ENCODE measurements around the gene CATSPERD. TPM values are rescaled to one million over a fixed set of nuclear protein-coding genes. Genes with fewer than 3 reads are reported as not detected.

The CATSPERD gene
- total RNA-seq, 1 experiment from 2014 or later: 0.50 TPM

GRCh38 chr19:5773276-5773675 lies 52.8 kb downstream of the CATSPERD start (continued):
- TF ChIP-seq PREB (CRISPR knock-in tag; IDR thresholded peaks at IDR 0.05; ENCODE audit: borderline replicate concordance): no peak
- TF ChIP-seq OVOL2 (CRISPR knock-in tag; IDR thresholded peaks at IDR 0.05; ENCODE audit: borderline replicate concordance): no peak

GRCh38 chr19:5774921-5775320 lies 54.5 kb downstream of the CATSPERD start:
- POLR2A ChIA-PET: interaction anchor here (0.9 kb wide), 1 partner anchor 85 kb away, joined by 5 read pairs; no protein-coding TSS in a partner anchor
- no peak for DNase-seq (ENCODE audit: low spot score)
- Mint-ChIP-seq H3K36me3 (no peaks in the 10 kb centered on the region), H3K27me3 (ENCODE audit: low read depth) (peaks cover 10% of the 10 kb centered on the region), H3K27ac (no peak overlapping the region), H3K4me1 (no peaks in the 10 kb centered on the region), H3K4me3 (no peak overlapping the region), H3K9me3 (no peaks in the 10 kb centered on the region)
- CTCF ChIA-PET: interaction anchor here (0.6 to 2.3 kb wide), 3 partner anchors 29 to 247 kb away, joined by 3 to 8 read pairs (median 4); partner anchors contain the start of genes NRTN and RPL36
- ATAC-seq: no peak
- TF ChIP-seq PRDM15 (CRISPR knock-in tag; IDR thresholded peaks at IDR 0.05) (no peak), MAX (CRISPR knock-in tag; IDR thresholded peaks at IDR 0.05) (no peak), SOX15 (CRISPR knock-in tag; IDR thresholded peaks at IDR 0.05) (no peak), TEAD1 (CRISPR knock-in tag; IDR thresholded peaks at IDR 0.05) (no peak), ZNF416 (CRISPR knock-in tag; IDR thresholded peaks at IDR 0.05) (no peak), ZNF219 (CRISPR knock-in tag; IDR thresholded peaks at IDR 0.05; ENCODE audit: borderline replicate concordance) (no peak), ZNF532 (CRISPR knock-in tag; IDR thresholded peaks at IDR 0.05; ENCODE audit: borderline replicate concordance) (no peak), PREB (CRISPR knock-in tag; IDR thresholded peaks at IDR 0.05; ENCODE audit: borderline replicate concordance) (no peak)

- Mint-ChIP-seq H3K27ac (no peak overlapping the region), H3K36me3 (no peaks in the 10 kb centered on the region), H3K4me1 (no peaks in the 10 kb centered on the region), H3K27me3 (ENCODE audit: low read depth) (peaks cover 10% of the 10 kb centered on the region), H3K4me3 (no peak overlapping the region), H3K9me3 (no peaks in the 10 kb centered on the region)
- POLR2A ChIA-PET: interaction anchor here (0.9 kb wide), 1 partner anchor 86 kb away, joined by 5 read pairs; no protein-coding TSS in a partner anchor
- DNase-seq (ENCODE audit: low spot score): no peak
- CTCF ChIA-PET: interaction anchor here (1.8 kb wide), 1 partner anchor 86 kb away, joined by 4 read pairs; the partner anchor contains the start of gene RPL36
- ATAC-seq: no peak
- TF ChIP-seq ZNF532 (CRISPR knock-in tag; IDR thresholded peaks at IDR 0.05; ENCODE audit: borderline replicate concordance) (no peak), ZNF232 (CRISPR knock-in tag; IDR thresholded peaks at IDR 0.05) (no peak), USF2 (CRISPR knock-in tag; IDR thresholded peaks at IDR 0.05) (no peak), ZNF121 (CRISPR knock-in tag; IDR thresholded peaks at IDR 0.05) (no peak)
These were observed 55.4 kb downstream of the CATSPERD start for GRCh38 chr19:5775668-5776309.
